Adipose tissue (tissue), 3 donors: ENCODE data around the gene UNCX. TPM values are rescaled to one million over a fixed set of nuclear protein-coding genes. Genes with fewer than 3 reads are reported as not detected.

Source experiments
- H3K27ac ChIP-seq: one replicate; pipeline ENCODE4 v1.5.1; 2013; ENCODE audit warnings: low read depth, low read length
- WGBS, 3 donors: extraction: QIAGEN DNeasy Blood & Tissue Kit; methylation state at CpG; one replicate each; pipeline ENCODE4 v1.1.7; 2013; 5-methylcytosine and 5-hydroxymethylcytosine counted together
- polyA plus RNA-seq, 3 donors: library from polyadenylated mRNA; stranded (reverse); fragments of 200-250 nt; gene quantifications; one replicate each; pipeline ENCODE4 v1.2.3, GENCODE V29; 2013
- donor health status: healthy with polysubstance abuse.
- donor health status: Bipolar disorder and iron deficiency.
- donor health status: healthy.

UNCX gene
- polyA plus RNA-seq, 3 donors, result not detected

- WGBS, 3 donors, result 7 to 11% (median 10%) methylated on average over 17 of the region's 17 CpGs
- no peak overlapping the region for H3K27ac ChIP-seq
Measured at GRCh38 chr7:1228545-1229201, 4.0 kb upstream of the UNCX start.

DNA sequence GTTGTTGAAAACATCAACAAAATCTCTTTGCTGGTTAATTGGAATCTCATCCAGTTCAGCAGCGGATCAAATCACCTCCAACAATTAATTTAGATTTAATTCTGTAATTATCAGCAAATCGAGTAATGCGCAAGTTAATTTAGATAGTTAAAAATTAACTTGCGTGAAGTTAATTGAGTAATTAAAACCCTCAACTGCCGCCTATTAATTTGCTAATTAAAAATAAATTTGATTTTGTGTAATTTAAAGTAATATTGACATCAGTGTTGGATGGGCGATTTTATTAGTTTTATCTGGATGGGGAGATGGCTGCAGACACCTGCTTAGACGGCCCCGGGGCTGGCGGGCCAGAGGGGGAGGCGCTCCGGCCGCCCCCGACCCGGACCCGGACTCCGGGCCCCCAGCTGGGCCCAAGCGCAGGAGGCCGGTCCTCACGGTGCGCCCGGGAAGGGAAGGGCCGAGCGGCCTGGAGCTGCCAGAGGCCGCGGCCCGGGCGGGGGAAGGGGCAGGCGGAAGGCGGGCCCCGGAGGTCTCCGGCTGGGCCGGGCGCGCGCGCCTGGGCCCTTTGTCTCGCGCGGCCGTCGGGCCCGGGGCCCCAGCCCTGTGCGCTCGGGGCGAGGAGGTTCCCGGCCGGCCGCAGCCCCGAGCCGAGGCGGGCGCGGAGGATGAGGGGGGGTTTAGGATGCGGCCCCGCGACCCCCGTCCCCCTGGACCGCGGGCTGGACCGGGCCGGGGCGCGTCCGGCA is 3.3 kb upstream of the UNCX start:
- no peak overlapping the region for H3K27ac ChIP-seq
- 7 to 9% (median 8%) methylated on average over 38 to 64 of the region's 64 CpGs for WGBS, 3 donors

GRCh38 chr7:1229956-1230355 is 2.7 kb upstream of the UNCX start:
- H3K27ac ChIP-seq, result no peak overlapping the region
- WGBS, 3 donors, result 0 to 5% (median 3%) methylated on average over 15 to 23 of the region's 37 CpGs

DNA sequence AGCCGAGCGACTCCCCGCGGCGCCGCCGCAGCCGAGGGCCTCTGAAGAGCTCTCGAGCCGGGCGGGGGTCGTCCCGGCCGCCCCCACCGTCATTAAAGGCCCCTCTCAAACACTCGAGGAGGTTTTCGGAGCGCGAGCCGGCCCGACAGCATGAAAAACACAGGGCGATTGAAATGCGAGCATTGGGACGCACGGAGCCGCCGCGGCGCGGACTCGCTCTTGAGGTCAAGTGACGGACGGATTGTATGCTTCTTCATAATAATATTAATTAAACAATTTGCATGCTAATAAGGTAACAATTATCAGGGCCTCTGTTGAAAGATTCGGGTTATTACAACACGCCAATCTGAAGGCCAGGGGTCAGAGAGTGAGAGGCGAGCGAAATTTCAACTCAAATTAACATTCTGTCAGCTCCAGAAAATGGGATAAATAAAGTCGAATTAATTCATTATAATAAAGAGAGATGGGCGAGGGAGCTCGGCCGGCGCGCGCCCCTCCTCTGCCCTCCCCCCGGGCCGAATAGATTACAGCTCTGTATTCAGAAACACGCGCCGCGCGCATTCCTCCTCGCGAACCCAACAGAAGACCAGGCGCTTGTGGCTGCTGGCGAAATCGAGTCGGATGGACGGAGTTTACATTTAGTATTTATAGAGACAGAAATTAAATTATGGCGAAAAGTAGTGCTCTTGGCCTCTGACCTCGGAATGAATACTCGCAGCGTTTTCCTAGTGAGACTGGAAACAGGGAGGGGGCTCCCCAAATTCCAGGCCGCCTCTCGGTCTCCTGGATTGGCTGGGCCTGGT is 2.1 kb upstream of the UNCX start:
- no peak overlapping the region for H3K27ac ChIP-seq
- 7 to 10% (median 8%) methylated on average over 64 of the region's 64 CpGs for WGBS, 3 donors

DNA sequence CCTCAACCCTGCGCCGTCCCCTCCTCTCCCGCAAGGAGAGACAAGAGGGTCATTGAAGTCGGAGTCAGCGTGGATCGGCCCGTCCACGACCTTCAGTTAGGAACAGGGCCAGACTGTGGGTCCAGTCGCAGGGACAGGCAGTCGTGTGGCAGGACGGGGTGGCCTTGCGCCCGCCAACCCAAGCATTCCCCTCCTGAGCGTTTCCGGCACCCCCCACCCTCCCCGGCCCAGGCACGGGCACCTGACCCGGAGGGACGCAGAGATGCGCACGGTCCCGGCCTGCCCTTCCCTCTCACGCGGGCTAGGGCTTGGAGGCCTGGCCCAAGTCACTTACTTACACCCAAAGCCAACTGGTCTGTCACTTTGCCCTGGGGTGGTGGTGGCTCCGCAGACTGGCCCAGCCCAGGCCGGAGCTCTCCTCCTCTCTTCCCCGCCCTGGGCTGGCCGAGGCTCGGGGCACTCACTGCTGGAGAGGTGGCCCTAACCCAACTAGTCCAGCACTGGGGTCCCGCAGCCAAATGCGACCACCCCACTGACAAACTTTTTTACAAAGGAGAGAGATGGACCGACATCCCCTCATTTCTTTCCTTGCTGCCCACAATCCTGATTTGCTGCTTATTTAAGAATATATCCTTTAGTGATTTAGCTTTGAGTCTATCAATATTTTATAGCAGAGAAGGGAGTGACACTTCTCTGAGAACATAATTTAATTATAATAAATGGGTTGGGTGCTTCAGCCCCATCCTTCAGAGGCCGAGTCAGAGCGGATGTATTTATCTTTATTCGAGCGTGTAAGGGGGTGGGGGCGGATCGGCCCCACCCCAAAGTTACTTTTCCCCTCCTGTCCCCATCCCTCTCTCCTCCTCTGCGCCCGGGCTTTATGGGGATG is 1.2 kb upstream of the UNCX start:
- no peak overlapping the region for H3K27ac ChIP-seq
- 6 to 7% (median 6%) methylated on average over 36 to 40 of the region's 40 CpGs for WGBS, 3 donors

DNA sequence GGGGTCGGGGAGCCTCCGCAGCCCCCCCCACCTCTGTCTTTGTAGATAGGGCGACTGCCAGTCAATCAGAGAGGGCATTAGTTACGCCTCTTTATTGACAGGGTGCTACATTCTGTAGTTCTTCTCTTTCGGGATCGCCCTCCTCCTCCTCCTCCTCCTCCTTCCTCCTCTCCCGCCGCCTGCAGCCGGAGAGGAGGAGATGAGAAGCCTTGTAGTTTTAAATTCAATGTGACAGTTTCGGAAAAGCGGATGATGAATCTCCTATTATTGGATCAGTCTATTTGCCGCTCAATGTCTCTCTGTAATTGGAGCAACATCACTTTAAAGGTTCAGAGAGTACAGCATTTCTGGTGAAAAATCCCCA is 587 bp upstream of the UNCX start:
- no peak overlapping the region for H3K27ac ChIP-seq
- 5 to 10% (median 7%) methylated on average over 9 to 12 of the region's 12 CpGs for WGBS, 3 donors

DNA sequence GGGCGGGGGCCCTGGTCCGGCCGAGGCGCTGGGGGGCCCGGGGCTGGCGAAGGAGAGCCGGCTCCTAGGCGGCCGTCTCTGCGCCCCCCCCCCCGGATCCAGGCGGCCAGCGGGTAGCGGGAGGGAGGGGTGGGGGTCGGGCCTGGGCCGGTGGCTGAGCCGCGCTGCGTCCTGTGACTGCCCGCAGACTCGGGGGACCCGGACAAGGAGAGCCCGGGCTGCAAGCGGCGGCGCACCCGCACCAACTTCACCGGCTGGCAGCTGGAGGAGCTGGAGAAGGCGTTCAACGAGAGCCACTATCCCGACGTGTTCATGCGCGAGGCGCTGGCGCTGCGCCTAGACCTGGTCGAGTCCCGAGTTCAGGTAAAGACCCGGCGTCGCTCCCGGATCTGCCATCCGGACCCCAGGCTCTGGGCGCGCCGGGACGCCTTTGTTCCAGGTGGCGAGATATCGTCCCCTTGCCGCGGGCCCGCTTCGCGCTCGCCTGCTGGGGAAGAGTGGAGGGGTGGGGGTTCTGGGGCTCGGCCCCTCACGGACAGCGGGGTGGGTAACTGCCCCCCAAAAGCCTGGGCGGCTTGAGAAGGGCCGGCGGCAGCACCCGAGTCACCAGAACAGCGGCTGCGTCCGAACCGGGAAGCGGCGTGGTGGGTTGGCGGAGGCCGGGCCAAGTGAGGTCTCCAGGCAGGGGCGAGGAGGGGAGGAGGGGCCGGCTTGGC is 819 bp downstream of the UNCX start:
- no peak overlapping the region for H3K27ac ChIP-seq
- WGBS, 3 donors, result 2 to 4% (median 3%) methylated on average over 49 to 73 of the region's 73 CpGs

- H3K27ac ChIP-seq, result no peak overlapping the region
- WGBS, 3 donors, result 7 to 9% (median 9%) methylated on average over 28 to 30 of the region's 30 CpGs
Measured at GRCh38 chr7:1234049-1234880, 1.6 kb downstream of the UNCX start.

- H3K27ac ChIP-seq, result no peak overlapping the region
- 3% methylated on average over 36 to 37 of the region's 37 CpGs for WGBS, 3 donors
Measured at GRCh38 chr7:1234881-1235500, 2.3 kb downstream of the UNCX start.

GRCh38 chr7:1235501-1236131 is 2.9 kb downstream of the UNCX start:
- 1 to 2% (median 1%) methylated on average over 61 to 66 of the region's 66 CpGs for WGBS, 3 donors

GRCh38 chr7:1236132-1236661 is 3.5 kb downstream of the UNCX start:
- no peak overlapping the region for H3K27ac ChIP-seq
- 1 to 2% (median 2%) methylated on average over 45 to 85 of the region's 87 CpGs for WGBS, 3 donors

More at GRCh38 chr7:1235501-1236131, 2.9 kb downstream of the UNCX start:
- no peak overlapping the region for H3K27ac ChIP-seq

DNA sequence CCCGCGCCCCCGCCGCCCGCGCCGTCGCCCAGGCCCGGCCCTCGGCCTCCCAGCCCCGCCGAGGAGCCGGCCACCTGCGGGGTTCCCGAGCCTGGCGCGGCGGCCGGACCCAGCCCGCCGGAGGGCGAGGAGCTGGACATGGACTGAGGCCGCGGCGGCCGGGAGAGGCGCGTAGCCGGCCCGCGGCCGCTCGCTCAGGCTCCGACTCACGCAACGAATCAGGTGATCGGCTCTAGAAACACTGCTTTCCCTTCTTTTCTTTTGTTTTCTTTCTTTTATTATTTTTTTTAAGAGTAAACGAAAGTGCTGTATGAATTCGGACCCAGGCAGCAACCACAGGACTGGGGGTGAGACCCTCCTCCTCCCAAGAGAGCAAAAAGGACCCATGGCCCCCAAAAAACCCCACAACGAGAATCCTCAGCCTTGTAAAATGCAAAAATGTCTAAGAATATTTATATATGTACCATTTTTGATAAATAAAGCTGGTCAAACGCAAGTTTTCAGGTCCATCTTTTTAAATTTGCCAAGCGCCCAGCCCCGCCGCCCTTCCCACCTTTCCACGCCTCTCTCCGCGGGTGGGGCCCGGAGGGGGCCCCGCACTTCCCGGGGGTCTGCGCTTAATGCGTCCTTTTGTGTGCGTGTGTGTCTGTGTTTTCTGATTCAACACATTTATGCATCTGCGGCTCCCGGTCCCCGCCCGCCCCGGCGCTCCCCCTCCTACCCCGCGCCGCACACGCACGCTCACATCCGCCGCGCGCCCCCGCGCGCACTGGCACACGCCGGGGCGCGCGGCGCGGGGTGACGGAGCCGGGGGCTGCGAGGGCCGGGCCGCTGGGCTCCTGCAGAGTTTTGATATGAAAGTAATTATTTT is 4.4 kb downstream of the UNCX start:
- 2 to 5% (median 5%) methylated on average over 77 to 83 of the region's 83 CpGs for WGBS, 3 donors
- H3K27ac ChIP-seq, result no peak overlapping the region

GRCh38 chr7:1237704-1238255 is 5.1 kb downstream of the UNCX start:
- WGBS, 3 donors, result 7 to 10% (median 8%) methylated on average over 29 of the region's 29 CpGs

GRCh38 chr7:1238450-1238882 is 5.8 kb downstream of the UNCX start:
- WGBS, 3 donors, result 10 to 13% (median 11%) methylated on average over 19 to 21 of the region's 21 CpGs
- no peak overlapping the region for H3K27ac ChIP-seq

More at GRCh38 chr7:1237704-1238255, 5.1 kb downstream of the UNCX start:
- no peak overlapping the region for H3K27ac ChIP-seq
